Measurements from ENCODE around the gene SLC12A4. TPM values are rescaled to one million over a fixed set of nuclear protein-coding genes. Genes with fewer than 3 reads are reported as not detected.
A peak's percentile ranks its signal among the peaks of the same experiment; 100 is the strongest.
"Not testable (repeated sequence)": the region's sequence is repeated elsewhere in the genome, so short reads cannot be mapped to it uniquely, and the experiment has no call there.

The SLC12A4 gene
- polyA plus RNA-seq, 4 donors: 32.4 to 47.4 (median 40.2) TPM

- DNase-seq (ENCODE audit: low read depth in 4 of 4, low spot score in 2 of 4): no peak
Measured at GRCh38 chr16:67943256-67943618, 25.2 kb downstream of the SLC12A4 start.

DNA sequence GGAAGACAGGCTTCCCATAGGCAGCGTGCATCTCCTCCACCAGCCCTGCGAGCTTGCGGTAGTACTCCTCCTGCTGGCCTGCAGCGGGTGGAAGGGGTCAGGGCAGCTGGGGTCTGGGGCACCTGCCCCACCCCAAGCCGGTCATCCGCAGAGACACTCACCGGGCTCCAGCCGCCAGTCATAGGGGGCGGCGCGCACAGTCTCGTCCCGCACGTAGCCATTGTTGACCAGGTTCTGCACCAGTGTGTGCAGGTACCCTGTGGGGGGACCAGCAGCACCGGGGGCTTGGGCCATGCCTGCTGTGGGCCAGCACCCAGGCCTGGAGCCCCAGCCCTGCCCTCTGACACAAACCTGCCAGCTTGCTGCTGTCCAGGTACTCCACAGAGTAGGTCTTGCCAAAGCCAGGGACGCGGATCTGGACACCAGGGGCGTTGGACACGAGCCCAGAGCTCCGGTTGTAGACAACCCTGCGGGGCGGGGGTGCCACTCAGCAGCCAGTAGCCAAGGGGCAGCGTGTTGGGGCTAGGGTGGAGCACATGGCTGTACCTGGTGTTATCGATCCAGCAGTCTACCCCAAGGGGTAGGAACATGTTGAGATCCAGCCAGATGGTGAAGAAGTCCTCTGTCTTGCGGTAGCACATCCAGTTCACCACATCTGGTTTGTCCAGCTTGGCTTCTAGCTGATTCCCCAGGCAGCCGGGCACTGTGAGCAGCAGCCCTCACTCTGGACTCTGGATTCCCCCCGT lies 25.8 kb downstream of the SLC12A4 start:
- DNase-seq (ENCODE audit: low read depth in 4 of 4, low spot score in 2 of 4): no peak

- DNase-seq (ENCODE audit: low read depth in 4 of 4, low spot score in 2 of 4): no peak
Measured at GRCh38 chr16:67942200-67942509, 26.3 kb downstream of the SLC12A4 start.

DNA sequence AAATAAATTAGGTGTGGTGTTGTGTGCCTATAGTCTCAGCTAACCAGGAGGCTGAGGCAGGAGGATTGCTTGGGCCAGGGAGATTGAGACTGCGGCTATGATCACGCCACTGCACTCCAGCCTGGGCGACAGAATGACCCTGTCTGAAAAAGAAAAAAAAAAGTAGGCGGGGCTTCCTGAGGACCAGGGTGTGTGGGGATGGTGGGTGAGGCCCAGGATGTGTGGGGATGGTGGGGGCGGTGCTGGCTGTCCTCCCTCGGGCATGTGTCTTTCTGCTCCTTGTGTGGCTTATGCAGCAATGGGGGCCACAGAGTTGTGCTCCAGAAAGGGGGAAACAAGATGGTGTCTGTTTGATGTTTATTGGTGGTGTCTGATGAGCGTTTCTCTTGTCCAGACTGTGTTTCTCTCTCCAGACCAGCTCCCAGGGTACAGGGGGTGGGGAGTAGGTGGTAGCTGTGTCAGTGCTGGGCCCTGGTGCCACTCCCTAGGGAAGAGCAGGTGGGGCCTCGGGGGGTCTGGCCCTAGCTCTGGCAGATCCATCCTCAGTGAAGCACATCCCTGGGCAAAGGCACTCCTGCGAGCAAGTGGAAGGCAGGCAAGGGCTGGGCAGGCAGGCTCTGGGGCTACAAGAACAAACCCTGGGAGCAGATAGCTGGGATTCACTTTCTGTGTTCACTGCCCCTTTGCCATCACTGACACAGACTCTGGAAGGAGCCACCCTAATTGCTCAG lies 26.8 kb downstream of the SLC12A4 start:
- DNase-seq (ENCODE audit: low read depth in 4 of 4, low spot score in 2 of 4): no peak

GRCh38 chr16:67940446-67941089 lies 27.9 kb downstream of the SLC12A4 start:
- DNase-seq (ENCODE audit: low read depth in 4 of 4, low spot score in 2 of 4): no peak

GRCh38 chr16:67939507-67940445 lies 28.7 kb downstream of the SLC12A4 start:
- DNase-seq (ENCODE audit: low read depth in 4 of 4, low spot score in 2 of 4): no peak

DNA sequence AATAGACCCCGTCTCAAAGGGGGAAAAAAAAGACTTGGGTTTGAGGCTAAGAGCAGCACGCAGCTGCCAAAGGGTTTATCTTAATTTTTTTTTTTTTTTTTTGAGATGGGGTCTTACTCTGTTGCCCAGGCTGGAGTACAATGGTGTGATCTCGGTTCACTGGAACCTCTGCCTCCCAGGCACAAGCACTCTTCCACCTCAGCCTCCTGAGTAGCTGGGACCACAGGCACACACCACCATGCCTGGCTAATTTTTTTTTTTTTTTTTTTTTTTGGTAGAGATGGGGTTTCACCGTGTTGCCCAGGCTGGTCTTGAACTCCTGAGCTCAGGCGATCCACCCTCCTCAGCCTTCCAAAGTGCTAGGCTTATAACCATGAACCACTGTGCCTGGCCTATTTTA lies 30.7 kb downstream of the SLC12A4 start:
- not testable (repeated sequence) for DNase-seq (ENCODE audit: low read depth in 4 of 4, low spot score in 2 of 4)

DNA sequence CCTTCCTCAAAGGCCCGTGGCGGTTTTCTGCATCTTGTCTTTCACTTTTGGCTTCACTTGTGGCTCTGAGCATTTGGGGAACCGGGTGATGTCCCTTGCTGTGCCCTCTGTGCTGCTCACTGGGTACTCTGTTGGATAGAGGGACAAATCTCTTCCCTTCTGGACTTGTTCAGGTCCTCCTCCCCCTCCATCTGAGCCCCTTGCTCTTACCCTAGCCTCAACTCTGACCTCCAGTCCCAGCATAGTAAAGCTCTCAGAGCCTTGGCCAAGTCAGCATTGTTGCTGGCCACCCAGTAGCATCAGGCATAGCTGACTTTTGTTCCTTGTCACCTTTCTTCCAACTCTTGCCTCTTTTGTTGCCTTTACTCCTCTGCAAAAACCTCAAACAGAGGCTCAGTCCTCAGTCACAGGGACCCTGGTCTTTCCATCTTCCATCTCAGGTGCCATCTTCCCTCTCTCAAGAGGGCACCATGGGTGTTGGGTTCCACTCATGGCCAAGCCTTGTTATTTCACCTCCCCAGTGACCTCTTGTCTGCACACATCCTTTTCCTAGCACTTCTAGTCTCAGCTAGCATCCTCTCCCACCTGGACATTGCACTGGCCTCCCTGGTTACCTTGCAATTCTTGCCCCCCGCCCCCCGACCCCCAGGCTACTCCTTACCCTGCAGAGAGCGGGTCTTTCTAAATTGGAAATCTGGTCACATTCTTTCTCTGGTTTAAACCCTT lies 31.4 kb downstream of the SLC12A4 start:
- DNase-seq (ENCODE audit: low read depth in 4 of 4, low spot score in 2 of 4): no peak

GRCh38 chr16:67936124-67936879 lies 32.1 kb downstream of the SLC12A4 start, which contains the start of gene PSMB10:
Gene PSMB10 (minus strand): TSS chr16:67936850. CDS start chr16:67936749, 101 bp downstream.
- peak in 3 of 4 donors; percentile 30 to 33 (median 32) for DNase-seq (ENCODE audit: low read depth in 4 of 4, low spot score in 2 of 4)

DNA sequence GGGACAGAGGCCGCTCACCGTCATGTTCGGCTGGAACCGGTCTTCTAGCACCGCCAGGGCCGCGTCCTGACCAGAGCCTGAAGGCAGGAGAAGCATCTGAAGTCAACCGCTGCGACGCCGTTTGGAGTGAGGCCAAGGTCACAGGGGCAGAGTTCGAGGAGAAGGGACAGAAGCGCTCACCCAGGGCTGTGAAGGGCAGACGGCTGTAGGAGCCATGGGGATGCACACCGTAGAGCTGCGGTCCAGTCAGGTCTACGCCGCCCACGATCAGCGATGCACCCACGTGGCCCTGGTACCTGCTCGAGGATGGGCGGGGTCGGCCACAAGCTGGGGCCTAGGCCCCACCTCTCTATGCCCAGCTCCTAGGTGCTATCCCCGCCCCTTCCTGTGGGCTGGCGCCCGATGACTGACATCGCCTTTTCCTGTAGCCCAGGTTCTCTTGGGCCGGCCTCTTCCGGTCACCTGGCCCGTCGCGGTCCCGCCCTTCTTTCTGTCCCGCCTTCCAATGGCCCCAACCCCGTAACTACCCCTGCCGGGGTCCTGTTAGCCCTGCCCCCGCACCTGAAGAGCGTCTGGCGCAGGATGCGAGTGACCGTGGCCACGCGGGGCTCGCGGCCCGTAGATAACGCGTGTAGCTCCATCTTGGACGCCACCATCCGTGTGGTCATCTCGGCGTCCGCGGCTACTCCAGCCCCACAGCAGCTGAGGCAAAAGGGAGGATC lies 32.9 kb downstream of the SLC12A4 start:
- DNase-seq (ENCODE audit: low read depth in 4 of 4, low spot score in 2 of 4): peak; percentile 82 to 94 (median 88)

DNA sequence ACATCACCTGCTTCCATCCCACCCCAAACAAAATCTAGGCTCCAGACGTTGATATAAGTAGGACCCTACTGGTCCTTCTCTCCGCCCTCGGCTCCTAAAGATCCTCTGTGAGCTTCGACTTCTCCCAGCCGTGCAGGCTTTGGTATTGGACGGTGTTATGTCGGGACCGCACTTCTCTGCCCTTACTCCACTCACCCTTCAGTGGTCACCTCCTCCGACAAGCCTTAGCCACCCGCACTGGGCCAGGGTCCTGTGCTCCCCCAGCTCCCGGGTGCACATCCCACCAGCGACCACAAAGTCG lies 33.4 kb downstream of the SLC12A4 start:
- DNase-seq (ENCODE audit: low read depth in 4 of 4, low spot score in 2 of 4): no peak

DNA sequence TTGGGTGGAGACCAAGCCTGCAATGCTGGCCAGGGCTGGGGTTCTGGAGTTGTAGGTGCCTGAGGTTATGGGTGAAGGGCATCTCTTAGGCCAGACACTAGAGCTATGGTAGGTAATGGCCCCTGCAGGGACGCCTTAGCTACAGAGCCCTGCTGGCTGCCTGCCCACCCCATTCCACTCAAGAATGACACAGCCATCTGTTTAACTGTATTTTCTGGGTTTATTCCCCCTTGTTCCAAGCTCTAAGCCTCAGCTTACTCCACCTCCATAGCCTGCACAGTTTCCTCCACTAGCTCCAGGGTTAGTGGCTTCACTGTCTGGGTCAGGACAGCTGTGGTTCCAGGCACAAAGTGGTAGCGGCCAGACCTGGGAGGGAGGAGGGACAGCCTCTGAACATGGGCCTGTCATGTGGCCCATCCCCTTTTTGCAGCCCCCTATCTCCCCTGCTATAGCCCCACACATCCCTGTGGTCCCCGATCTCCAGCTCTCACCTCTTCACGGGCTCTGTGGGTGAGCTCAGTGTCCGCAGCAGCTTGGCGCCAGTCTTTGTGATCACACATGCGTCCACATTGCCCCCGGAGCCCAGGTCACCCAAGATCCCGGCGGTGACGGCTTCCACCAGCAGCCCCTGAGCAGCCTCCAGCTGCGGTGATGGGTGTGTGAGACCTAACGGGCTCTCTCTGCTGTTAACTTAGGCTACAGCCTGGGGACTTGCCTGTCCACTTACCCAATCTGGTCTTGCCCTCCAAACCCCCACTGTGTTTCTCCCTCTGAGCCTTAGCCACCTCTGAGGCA lies 33.9 kb downstream of the SLC12A4 start:
- DNase-seq (ENCODE audit: low read depth in 4 of 4, low spot score in 2 of 4): no peak

DNA sequence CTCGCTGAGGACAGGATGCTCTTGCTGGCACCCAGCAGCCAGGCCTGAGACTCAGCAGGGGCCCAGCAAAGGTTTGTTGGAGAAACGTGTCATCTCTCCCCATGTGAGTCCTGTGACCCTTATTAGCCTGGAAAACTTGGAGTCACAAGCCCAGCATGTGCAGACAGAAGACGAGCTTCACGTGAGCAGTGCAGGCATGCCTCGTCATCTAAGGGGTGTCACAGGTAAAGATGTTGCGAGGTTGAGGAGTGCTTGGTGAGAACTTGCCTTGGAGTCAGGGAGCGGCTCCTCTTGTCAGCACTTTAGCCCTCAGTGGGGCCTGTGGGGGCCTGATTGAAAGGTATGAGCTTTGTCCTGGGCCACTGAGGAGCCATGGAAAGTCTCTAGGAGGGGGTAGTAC lies 34.6 kb downstream of the SLC12A4 start:
- DNase-seq (ENCODE audit: low read depth in 4 of 4, low spot score in 2 of 4): no peak

- DNase-seq (ENCODE audit: low read depth in 4 of 4, low spot score in 2 of 4): no peak
Measured at GRCh38 chr16:67932462-67932840, 36.0 kb downstream of the SLC12A4 start.

DNA sequence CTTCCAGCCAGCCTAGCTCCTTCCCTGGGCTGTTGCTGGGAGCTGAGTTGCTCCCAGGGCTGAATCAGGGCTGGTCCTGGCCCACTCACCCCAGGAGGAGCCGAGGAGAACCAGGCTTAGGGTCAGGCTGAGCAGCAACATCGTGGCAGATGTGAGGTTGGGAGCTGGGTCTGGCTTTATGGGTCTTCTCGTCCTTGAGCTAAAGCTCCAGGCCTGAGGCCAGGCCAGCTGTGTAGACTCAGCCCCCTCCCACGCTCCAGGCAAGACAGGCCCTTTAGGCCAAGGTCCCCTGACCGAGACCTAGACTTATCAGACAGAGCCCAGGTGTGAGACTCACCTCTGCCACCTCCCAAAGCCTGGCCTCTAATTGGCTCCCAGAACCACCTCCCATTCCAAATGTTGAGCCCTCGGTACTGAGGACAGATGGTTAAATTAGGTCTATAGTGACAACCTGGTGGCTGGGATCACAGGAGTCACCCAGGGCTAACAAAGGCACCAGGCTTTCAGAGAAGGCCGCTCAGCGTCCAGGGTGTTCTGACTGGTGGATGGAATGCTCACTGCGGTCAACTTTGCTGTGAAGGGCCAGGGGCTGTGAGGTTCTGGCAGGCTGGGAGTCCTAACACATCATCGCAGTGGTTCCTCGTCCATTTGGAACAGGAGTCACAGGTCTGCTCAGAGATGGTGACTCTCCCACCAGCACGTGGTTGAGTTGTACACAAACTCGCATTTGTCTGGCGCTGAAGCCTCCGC lies 36.5 kb downstream of the SLC12A4 start, which contains the start of gene CTRL:
TSS of gene CTRL (minus strand) at position 151 of the 750 bp plus-strand sequence. CDS start at position 141, 10 bp downstream.
- DNase-seq (ENCODE audit: low read depth in 4 of 4, low spot score in 2 of 4): no peak

DNA sequence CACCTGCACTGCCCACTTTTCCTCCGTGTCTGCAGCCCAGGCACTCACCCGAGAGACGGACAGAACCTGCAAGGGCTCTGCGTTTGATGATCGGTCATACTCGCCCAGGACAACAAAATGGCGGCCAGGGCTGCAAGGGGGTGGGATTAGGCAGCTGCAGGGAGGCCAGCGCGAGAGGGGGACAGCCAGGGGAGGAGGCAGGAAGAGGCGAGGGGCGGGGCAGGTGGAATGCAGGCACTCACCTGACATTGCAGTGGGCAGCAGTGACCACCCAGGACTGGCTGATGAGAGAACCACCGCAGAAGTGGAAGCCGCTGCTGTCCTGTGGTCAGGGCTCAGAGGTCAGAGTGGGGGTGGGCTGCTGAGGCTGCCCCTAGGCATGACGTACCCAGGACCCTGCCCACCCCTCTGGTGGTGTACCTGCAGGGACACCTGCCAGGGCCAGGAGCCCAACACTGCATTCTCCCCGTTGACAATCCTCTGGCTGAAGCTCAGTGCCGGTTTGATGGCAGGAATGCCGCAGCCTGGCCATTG lies 37.7 kb downstream of the SLC12A4 start:
- DNase-seq (ENCODE audit: low read depth in 4 of 4, low spot score in 2 of 4): no peak

DNA sequence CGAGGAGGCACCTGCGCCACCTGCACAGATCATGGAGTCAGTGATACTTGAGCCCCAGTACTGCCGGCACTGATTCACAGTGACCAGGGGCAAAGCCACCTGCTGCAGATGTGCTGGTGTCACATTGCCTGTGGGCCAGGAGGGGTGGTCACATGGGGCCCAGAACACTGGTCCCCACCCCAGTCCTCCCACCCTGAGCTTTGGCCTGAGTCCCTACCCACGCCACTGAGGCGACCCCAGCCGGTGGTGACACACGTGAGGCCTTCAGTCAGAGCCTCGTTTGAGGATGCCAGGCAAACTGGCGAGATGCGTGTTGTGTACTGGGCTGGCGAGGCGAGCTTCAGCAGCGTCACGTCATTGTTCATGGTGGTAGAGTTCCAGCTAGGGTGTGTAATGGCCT lies 38.2 kb downstream of the SLC12A4 start:
- DNase-seq (ENCODE audit: low read depth in 4 of 4, low spot score in 2 of 4): no peak
